ENCODE results near the gene SSX7.
"Not testable (repeated sequence)": the region's sequence is repeated elsewhere in the genome, so short reads cannot be mapped to it uniquely, and the experiment has no call there.

DNA sequence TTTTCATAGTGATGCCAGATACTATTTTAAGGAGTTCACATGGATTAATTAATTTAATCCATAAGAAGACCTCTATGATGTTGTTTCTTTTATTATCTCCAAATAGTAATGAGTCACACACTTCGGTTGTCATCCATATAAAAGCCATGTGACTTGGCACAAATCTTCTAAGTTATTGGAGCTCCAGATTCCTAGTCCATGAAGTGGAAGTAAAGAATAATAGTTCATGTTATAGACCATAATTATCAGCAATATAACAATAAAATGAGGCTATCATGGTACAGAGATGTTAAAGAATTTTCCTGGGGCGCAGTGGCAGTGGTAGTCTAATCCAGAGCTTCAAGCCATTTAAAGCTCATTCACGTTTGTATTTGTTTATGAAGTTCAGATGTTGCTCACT lies 26.2 kb downstream of the SSX7 start:
- TF ChIP-seq, protein P1, sequence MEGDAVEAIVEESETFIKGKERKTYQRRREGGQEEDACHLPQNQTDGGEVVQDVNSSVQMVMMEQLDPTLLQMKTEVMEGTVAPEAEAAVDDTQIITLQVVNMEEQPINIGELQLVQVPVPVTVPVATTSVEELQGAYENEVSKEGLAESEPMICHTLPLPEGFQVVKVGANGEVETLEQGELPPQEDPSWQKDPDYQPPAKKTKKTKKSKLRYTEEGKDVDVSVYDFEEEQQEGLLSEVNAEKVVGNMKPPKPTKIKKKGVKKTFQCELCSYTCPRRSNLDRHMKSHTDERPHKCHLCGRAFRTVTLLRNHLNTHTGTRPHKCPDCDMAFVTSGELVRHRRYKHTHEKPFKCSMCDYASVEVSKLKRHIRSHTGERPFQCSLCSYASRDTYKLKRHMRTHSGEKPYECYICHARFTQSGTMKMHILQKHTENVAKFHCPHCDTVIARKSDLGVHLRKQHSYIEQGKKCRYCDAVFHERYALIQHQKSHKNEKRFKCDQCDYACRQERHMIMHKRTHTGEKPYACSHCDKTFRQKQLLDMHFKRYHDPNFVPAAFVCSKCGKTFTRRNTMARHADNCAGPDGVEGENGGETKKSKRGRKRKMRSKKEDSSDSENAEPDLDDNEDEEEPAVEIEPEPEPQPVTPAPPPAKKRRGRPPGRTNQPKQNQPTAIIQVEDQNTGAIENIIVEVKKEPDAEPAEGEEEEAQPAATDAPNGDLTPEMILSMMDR (conservative IDR thresholded peaks at IDR 0.05; ENCODE audit: low read depth in 2 of 2) = not testable (repeated sequence)
- TF ChIP-seq EZH2 (IDR thresholded peaks at IDR 0.05; ENCODE audit: low read depth, unreplicated experiment); EZH2phosphoT487 (IDR thresholded peaks at IDR 0.05; ENCODE audit: unreplicated experiment); POLR2AphosphoS5 (IDR thresholded peaks at IDR 0.05; ENCODE audit: low read depth); ZNF331 (CRISPR knock-in tag; IDR thresholded peaks at IDR 0.05; ENCODE audit: low read depth); ZNF114 (CRISPR knock-in tag; IDR thresholded peaks at IDR 0.05); CREB1 (CRISPR knock-in tag; IDR thresholded peaks at IDR 0.05; ENCODE audit: low read depth); STAT1 (IDR thresholded peaks at IDR 0.05; ENCODE audit: unreplicated experiment): not testable (repeated sequence)
- TF ChIP-seq, protein P2, sequence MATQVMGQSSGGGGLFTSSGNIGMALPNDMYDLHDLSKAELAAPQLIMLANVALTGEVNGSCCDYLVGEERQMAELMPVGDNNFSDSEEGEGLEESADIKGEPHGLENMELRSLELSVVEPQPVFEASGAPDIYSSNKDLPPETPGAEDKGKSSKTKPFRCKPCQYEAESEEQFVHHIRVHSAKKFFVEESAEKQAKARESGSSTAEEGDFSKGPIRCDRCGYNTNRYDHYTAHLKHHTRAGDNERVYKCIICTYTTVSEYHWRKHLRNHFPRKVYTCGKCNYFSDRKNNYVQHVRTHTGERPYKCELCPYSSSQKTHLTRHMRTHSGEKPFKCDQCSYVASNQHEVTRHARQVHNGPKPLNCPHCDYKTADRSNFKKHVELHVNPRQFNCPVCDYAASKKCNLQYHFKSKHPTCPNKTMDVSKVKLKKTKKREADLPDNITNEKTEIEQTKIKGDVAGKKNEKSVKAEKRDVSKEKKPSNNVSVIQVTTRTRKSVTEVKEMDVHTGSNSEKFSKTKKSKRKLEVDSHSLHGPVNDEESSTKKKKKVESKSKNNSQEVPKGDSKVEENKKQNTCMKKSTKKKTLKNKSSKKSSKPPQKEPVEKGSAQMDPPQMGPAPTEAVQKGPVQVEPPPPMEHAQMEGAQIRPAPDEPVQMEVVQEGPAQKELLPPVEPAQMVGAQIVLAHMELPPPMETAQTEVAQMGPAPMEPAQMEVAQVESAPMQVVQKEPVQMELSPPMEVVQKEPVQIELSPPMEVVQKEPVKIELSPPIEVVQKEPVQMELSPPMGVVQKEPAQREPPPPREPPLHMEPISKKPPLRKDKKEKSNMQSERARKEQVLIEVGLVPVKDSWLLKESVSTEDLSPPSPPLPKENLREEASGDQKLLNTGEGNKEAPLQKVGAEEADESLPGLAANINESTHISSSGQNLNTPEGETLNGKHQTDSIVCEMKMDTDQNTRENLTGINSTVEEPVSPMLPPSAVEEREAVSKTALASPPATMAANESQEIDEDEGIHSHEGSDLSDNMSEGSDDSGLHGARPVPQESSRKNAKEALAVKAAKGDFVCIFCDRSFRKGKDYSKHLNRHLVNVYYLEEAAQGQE (IDR thresholded peaks at IDR 0.05; ENCODE audit: unreplicated experiment) = not testable (repeated sequence)

All from GM23338 (cell line).